Measurements from ENCODE around the gene HM13.
"Not testable (repeated sequence)": the region's sequence is repeated elsewhere in the genome, so short reads cannot be mapped to it uniquely, and the experiment has no call there.

The HM13 gene

GRCh38 chr20:31542963-31543362 is 28.7 kb downstream of the HM13 start:
- no peak for DNase-seq (ENCODE audit: low read depth in 2 of 2)

DNA sequence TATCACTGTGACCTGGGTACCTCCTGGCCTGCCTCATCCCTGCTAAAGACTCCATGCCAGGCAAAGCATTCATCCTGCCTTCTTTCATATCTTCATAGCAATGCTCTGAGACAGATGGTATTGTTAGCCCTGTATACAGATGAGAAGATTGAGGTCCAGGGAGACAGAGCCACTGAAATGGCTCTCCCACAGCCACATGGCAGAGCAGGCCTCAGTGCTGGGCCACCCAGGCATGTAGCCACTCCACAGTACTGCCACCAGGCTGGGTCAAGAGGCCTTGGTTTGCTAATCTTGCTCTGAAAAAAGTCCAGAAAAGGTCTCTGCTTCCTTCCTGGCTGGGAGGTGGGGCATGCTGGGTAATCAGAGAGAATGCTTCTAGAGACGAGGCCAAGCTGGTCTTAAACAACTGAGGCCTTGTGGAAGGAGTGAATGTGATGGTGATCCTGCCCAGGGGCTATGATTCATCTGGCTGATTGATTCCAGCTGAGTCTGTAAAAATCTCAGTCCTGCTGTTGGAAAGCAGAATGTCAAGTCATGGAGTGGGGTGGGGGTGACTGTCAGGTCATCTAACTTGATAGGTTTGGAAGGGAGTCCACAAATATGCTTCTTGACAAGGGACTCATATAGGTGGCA is 29.8 kb downstream of the HM13 start:
- DNase-seq (ENCODE audit: low read depth in 2 of 2), result peak; percentile 93

GRCh38 chr20:31544600-31544999 is 30.4 kb downstream of the HM13 start:
- DNase-seq (ENCODE audit: low read depth in 2 of 2), result no peak

- not testable (repeated sequence) for DNase-seq (ENCODE audit: low read depth in 2 of 2)
Measured at GRCh38 chr20:31545621-31546040, 31.4 kb downstream of the HM13 start.

GRCh38 chr20:31547017-31547675 is 32.9 kb downstream of the HM13 start:
- DNase-seq (ENCODE audit: low read depth in 2 of 2), result peak; percentile 71 to 73

GRCh38 chr20:31547720-31548298 is 33.6 kb downstream of the HM13 start:
- DNase-seq (ENCODE audit: low read depth in 2 of 2), result no peak

DNA sequence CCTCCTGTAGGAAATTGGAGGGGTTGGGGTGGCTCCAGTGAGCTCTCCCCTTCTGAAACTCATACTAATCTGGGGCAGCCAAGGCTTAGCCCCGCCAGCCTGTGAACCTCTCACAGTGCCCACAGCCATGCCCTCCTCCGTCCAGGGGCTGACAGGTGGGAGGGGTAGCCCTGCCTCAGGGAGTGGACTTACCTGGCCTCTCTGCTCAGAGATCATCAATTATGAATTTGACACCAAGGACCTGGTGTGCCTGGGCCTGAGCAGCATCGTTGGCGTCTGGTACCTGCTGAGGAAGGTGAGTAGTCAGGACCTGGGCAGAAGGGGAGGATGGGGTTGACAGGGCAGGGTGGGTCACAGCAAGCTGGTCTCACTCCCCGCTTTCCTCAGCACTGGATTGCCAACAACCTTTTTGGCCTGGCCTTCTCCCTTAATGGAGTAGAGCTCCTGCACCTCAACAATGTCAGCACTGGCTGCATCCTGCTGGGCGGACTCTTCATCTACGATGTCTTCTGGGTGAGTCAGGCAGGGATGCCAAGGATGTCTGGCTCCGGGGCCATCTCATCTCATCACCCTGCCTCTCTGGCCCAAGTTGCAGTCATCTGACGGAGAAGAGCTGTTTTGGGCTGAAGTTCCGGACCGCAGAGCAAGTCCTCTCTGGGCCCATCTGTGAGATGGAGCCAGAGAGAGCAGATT is 34.7 kb downstream of the HM13 start:
- DNase-seq (ENCODE audit: low read depth in 2 of 2), result no peak

DNA sequence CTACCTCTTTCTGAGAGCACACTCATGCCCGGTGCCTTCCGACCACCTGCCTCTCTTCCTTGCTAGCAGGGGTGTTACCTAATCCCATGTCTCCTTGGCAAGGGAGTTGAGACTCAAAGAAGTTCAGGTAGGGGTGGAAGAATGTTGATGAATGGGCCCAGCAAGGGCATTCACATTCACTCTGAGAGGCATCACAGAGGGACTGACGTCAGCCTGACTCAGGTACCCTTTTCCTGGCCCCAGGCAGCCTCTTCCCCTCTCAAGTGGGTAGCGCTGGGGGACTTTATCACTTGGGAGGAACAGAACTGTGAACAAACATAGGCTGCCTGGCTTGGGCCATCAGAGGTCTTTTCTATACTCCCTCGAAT is 35.3 kb downstream of the HM13 start:
- DNase-seq (ENCODE audit: low read depth in 2 of 2), result no peak

- no peak for DNase-seq (ENCODE audit: low read depth in 2 of 2)
Measured at GRCh38 chr20:31550099-31550498, 35.9 kb downstream of the HM13 start.

- DNase-seq (ENCODE audit: low read depth in 2 of 2), result no peak
Measured at GRCh38 chr20:31551163-31552081, 37.2 kb downstream of the HM13 start.

- no peak for DNase-seq (ENCODE audit: low read depth in 2 of 2)
Measured at GRCh38 chr20:31555203-31555775, 41.0 kb downstream of the HM13 start.

- no peak for DNase-seq (ENCODE audit: low read depth in 2 of 2)
Measured at GRCh38 chr20:31559704-31560093, 45.5 kb downstream of the HM13 start.

GRCh38 chr20:31560094-31560745 is 46.0 kb downstream of the HM13 start:
- DNase-seq (ENCODE audit: low read depth in 2 of 2), result peak in 1 of 2 experiments; percentile 51

GRCh38 chr20:31560746-31561598 is 46.7 kb downstream of the HM13 start:
- DNase-seq (ENCODE audit: low read depth in 2 of 2), result peak; percentile 73 to 74

- DNase-seq (ENCODE audit: low read depth in 2 of 2), result no peak
Measured at GRCh38 chr20:31562241-31562640, 48.0 kb downstream of the HM13 start.

GRCh38 chr20:31564284-31564683 is 50.0 kb downstream of the HM13 start:
- no peak for DNase-seq (ENCODE audit: low read depth in 2 of 2)

DNA sequence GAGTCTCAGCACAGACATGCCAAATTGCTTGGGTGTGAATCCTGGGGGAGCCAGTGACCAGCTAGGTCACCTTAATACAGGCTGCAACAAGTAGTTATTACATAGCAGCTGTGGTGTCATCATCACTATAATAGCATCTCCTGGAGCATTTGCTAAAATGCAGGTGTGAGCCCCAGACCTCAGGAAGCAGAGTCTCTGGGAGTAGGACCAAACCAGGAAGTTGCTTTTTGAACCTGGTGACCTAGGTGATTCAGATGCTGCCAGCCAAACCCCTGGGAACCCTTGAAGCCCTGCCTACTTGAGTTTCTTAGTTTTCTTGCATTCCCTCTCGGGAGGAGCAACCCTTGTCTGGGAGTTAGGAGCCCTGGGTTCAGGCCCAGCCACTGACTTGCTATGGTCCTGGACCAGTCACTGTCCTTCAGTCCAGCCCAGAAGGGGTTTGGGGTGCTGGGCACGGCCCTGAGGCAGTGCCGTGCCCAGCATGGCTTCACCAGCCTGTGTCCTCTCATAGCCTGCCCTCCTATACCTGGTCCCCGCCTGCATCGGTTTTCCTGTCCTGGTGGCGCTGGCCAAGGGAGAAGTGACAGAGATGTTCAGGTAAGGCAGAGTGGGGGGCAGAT is 51.6 kb downstream of the HM13 start:
- DNase-seq (ENCODE audit: low read depth in 2 of 2), result no peak

DNA sequence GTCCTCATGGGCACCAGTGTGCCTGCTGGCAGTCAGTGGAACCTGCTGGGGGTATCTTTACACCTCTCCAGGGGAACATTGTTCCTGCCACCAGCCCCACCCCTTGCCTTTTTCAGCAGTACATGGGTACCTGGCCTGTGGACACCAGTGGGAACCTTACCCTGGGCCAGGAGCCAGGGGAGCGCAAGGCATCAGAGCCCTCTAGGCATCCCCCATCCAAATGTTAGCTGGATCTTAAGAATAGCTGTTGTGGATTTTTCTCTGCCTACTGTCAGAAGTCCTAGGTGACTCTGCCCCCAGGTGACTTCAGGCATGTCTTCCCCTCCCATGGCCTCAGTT is 52.0 kb downstream of the HM13 start:
- no peak for DNase-seq (ENCODE audit: low read depth in 2 of 2)

- no peak for DNase-seq (ENCODE audit: low read depth in 2 of 2)
Measured at GRCh38 chr20:31566658-31567379, 52.6 kb downstream of the HM13 start.

Measured in fibroblast of skin of left biceps (primary cell).